ENCODE data around the gene ATG14.
A peak's percentile ranks its signal among the peaks of the same experiment; 100 is the strongest.
"Not testable (repeated sequence)": the region's sequence is repeated elsewhere in the genome, so short reads cannot be mapped to it uniquely, and the experiment has no call there.

Gene ATG14

GRCh38 chr14:55411426-55412389 lies at the start of gene ATG14:
TSS of gene ATG14 (minus strand) at chr14:55411830. CDS start at chr14:55411822, 8 bp downstream.
- DNase-seq (ENCODE audit: low spot score): peak; percentile 91

- DNase-seq (ENCODE audit: low spot score): no peak
Observed at GRCh38 chr14:55458800-55459515, 47.3 kb upstream of the ATG14 start.

- DNase-seq (ENCODE audit: low spot score): no peak
Observed at GRCh38 chr14:55457496-55457895, 45.9 kb upstream of the ATG14 start.

- DNase-seq (ENCODE audit: low spot score): not testable (repeated sequence)
Observed at GRCh38 chr14:55456411-55456810, 44.8 kb upstream of the ATG14 start.

GRCh38 chr14:55454264-55455002 lies 42.8 kb upstream of the ATG14 start:
- DNase-seq (ENCODE audit: low spot score): no peak

- DNase-seq (ENCODE audit: low spot score): no peak
Observed at GRCh38 chr14:55451950-55452349, 40.3 kb upstream of the ATG14 start.

GRCh38 chr14:55451398-55451797 lies 39.8 kb upstream of the ATG14 start:
- DNase-seq (ENCODE audit: low spot score): no peak

- DNase-seq (ENCODE audit: low spot score): no peak
Observed at GRCh38 chr14:55450987-55451386, 39.4 kb upstream of the ATG14 start.

- no peak for DNase-seq (ENCODE audit: low spot score)
Observed at GRCh38 chr14:55450539-55450938, 38.9 kb upstream of the ATG14 start.

GRCh38 chr14:55450124-55450523 lies 38.5 kb upstream of the ATG14 start:
- no peak for DNase-seq (ENCODE audit: low spot score)

- DNase-seq (ENCODE audit: low spot score): no peak
Observed at GRCh38 chr14:55449116-55449515, 37.5 kb upstream of the ATG14 start.

- DNase-seq (ENCODE audit: low spot score): no peak
Observed at GRCh38 chr14:55448141-55448614, 36.5 kb upstream of the ATG14 start.

GRCh38 chr14:55446833-55447232 lies 35.2 kb upstream of the ATG14 start:
- no peak for DNase-seq (ENCODE audit: low spot score)

GRCh38 chr14:55446127-55446736 lies 34.6 kb upstream of the ATG14 start:
- DNase-seq (ENCODE audit: low spot score): peak; percentile 70

GRCh38 chr14:55441286-55441685 lies 29.7 kb upstream of the ATG14 start:
- no peak for DNase-seq (ENCODE audit: low spot score)

- DNase-seq (ENCODE audit: low spot score): no peak
Observed at GRCh38 chr14:55440385-55440784, 28.8 kb upstream of the ATG14 start, which contains the start of gene TBPL2. TSS of gene TBPL2 (minus strand) at chr14:55440616. CDS start at chr14:55440449, 167 bp downstream.

- no peak for DNase-seq (ENCODE audit: low spot score)
Observed at GRCh38 chr14:55438066-55438683, 26.5 kb upstream of the ATG14 start.

- DNase-seq (ENCODE audit: low spot score): no peak
Observed at GRCh38 chr14:55436931-55437330, 25.3 kb upstream of the ATG14 start.

- no peak for DNase-seq (ENCODE audit: low spot score)
Observed at GRCh38 chr14:55436519-55436918, 24.9 kb upstream of the ATG14 start.

GRCh38 chr14:55434805-55435174 lies 23.2 kb upstream of the ATG14 start:
- DNase-seq (ENCODE audit: low spot score): no peak

All from putamen (tissue), 1 donor.